ENCODE data around the gene PCAT7.
"Not testable (repeated sequence)": the region's sequence is repeated elsewhere in the genome, so short reads cannot be mapped to it uniquely, and the experiment has no call there.

The PCAT7 gene

GRCh38 chr9:94592683-94593082 is 37.8 kb downstream of the PCAT7 start:
- H2AK5ac ChIP-seq (ENCODE audit: low read length); H4K91ac ChIP-seq (ENCODE audit: low read depth, low read length); H3K79me1 ChIP-seq (ENCODE audit: low read length); H2BK12ac ChIP-seq (ENCODE audit: low read length); H3K79me2 ChIP-seq (ENCODE audit: control insufficient read depth, insufficient read depth, low read length, poor library complexity); H3K27me3 ChIP-seq (ENCODE audit: insufficient read depth, low read length); H2AFZ ChIP-seq (ENCODE audit: insufficient read depth, low read length, poor library complexity); H4K12ac ChIP-seq (ENCODE audit: low read depth, low read length); H3K4me2 ChIP-seq (ENCODE audit: low read length); H3K36me3 ChIP-seq (ENCODE audit: control insufficient read depth in 1 of 2, insufficient read depth in 2 of 2, low read length in 2 of 2); H3K14ac ChIP-seq (ENCODE audit: low read length); H4K8ac ChIP-seq (ENCODE audit: low read depth, low read length); H3K18ac ChIP-seq (ENCODE audit: low read length); H3K9ac ChIP-seq (ENCODE audit: low read length); H3K27ac ChIP-seq (ENCODE audit: low read depth, low read length); H2BK120ac ChIP-seq (ENCODE audit: insufficient read depth, low read length, poor library complexity); H3K23ac ChIP-seq (ENCODE audit: low read length); H2BK5ac ChIP-seq (ENCODE audit: low read depth, low read length, poor library complexity); DNase-seq; H3K4ac ChIP-seq (ENCODE audit: low read depth, low read length); H3K4me3 ChIP-seq (ENCODE audit: low read depth, low read length); H3K4me1 ChIP-seq (ENCODE audit: control insufficient read depth in 1 of 2, insufficient read depth in 2 of 2, low read length in 2 of 2); H3K9me3 ChIP-seq (ENCODE audit: insufficient read depth, low read depth, low read length): not testable (repeated sequence)
- no CpG with 5 or more reads among the region's 7 CpGs for WGBS (ENCODE audit: extremely low coverage, insufficient coverage, insufficient read length)

- H4K91ac ChIP-seq (ENCODE audit: low read depth, low read length): no peak within 1 kb of the TSS
- no peak within 1 kb of the TSS for H2BK120ac ChIP-seq (ENCODE audit: insufficient read depth, low read length, poor library complexity)
- H3K27me3 ChIP-seq (ENCODE audit: insufficient read depth, low read length): no peaks in the 10 kb centered on the region
- H4K12ac ChIP-seq (ENCODE audit: low read depth, low read length): no peak within 1 kb of the TSS
- H3K36me3 ChIP-seq (ENCODE audit: control insufficient read depth in 1 of 2, insufficient read depth in 2 of 2, low read length in 2 of 2): no peaks in the 10 kb centered on the region
- no peak within 1 kb of the TSS for H2BK12ac ChIP-seq (ENCODE audit: low read length)
- H3K27ac ChIP-seq (ENCODE audit: low read depth, low read length): no peak within 1 kb of the TSS
- no peaks in the 10 kb centered on the region for H3K79me2 ChIP-seq (ENCODE audit: control insufficient read depth, insufficient read depth, low read length, poor library complexity)
- no peaks in the 10 kb centered on the region for H3K9me3 ChIP-seq (ENCODE audit: insufficient read depth, low read depth, low read length)
- no peak within 1 kb of the TSS for H3K9ac ChIP-seq (ENCODE audit: low read length)
- no peak within 1 kb of the TSS for H3K23ac ChIP-seq (ENCODE audit: low read length)
- no peaks in the 10 kb centered on the region for H3K79me1 ChIP-seq (ENCODE audit: low read length)
- H2AK5ac ChIP-seq (ENCODE audit: low read length): no peak within 1 kb of the TSS
- no peak within 1 kb of the TSS for H3K4ac ChIP-seq (ENCODE audit: low read depth, low read length)
- no CpG with 5 or more reads among the region's 21 CpGs for WGBS (ENCODE audit: extremely low coverage, insufficient coverage, insufficient read length)
- H3K4me3 ChIP-seq (ENCODE audit: low read depth, low read length): peak within 1 kb of the TSS; percentile 13
- H3K14ac ChIP-seq (ENCODE audit: low read length): no peak within 1 kb of the TSS
- H2BK5ac ChIP-seq (ENCODE audit: low read depth, low read length, poor library complexity): no peak within 1 kb of the TSS
- DNase-seq: no peak
- no peak within 1 kb of the TSS for H2AFZ ChIP-seq (ENCODE audit: insufficient read depth, low read length, poor library complexity)
- H3K4me1 ChIP-seq (ENCODE audit: control insufficient read depth in 1 of 2, insufficient read depth in 2 of 2, low read length in 2 of 2): no peaks in the 10 kb centered on the region
- H4K8ac ChIP-seq (ENCODE audit: low read depth, low read length): no peak within 1 kb of the TSS
- H3K4me2 ChIP-seq (ENCODE audit: low read length): no peak within 1 kb of the TSS
- no peak within 1 kb of the TSS for H3K18ac ChIP-seq (ENCODE audit: low read length)
These were observed 38.8 kb downstream of the PCAT7 start, which contains the start of gene FBP2 for GRCh38 chr9:94593459-94594345. Gene FBP2, minus strand, starts transcription at chr9:94593824. Its CDS starts 98 bp downstream, at chr9:94593726.

- H3K4ac ChIP-seq (ENCODE audit: low read depth, low read length): no peak overlapping the region
These were observed 44.2 kb downstream of the PCAT7 start for GRCh38 chr9:94599102-94599501.

GRCh38 chr9:94600258-94600657 is 45.4 kb downstream of the PCAT7 start:
- Histone ChIP-seq H2BK5ac (ENCODE audit: low read depth, low read length, poor library complexity) (no peak overlapping the region), H3K36me3 (ENCODE audit: control insufficient read depth in 1 of 2, insufficient read depth in 2 of 2, low read length in 2 of 2) (no peaks in the 10 kb centered on the region), H3K9ac (ENCODE audit: low read length) (no peak overlapping the region), H2BK120ac (ENCODE audit: insufficient read depth, low read length, poor library complexity) (no peak overlapping the region), H3K4me3 (ENCODE audit: low read depth, low read length) (no peak overlapping the region), H3K4me2 (ENCODE audit: low read length) (no peak overlapping the region), H3K23ac (ENCODE audit: low read length) (no peak overlapping the region), H3K27ac (ENCODE audit: low read depth, low read length) (no peak overlapping the region), H3K9me3 (ENCODE audit: insufficient read depth, low read depth, low read length) (no peaks in the 10 kb centered on the region), H2AFZ (ENCODE audit: insufficient read depth, low read length, poor library complexity) (no peak overlapping the region), H2AK5ac (ENCODE audit: low read length) (no peak overlapping the region), H4K91ac (ENCODE audit: low read depth, low read length) (no peak overlapping the region), H2BK12ac (ENCODE audit: low read length) (no peak overlapping the region), H3K18ac (ENCODE audit: low read length) (no peak overlapping the region), H3K79me1 (ENCODE audit: low read length) (no peaks in the 10 kb centered on the region), H3K14ac (ENCODE audit: low read length) (no peak overlapping the region), H3K4me1 (ENCODE audit: control insufficient read depth in 1 of 2, insufficient read depth in 2 of 2, low read length in 2 of 2) (no peaks in the 10 kb centered on the region), H3K27me3 (ENCODE audit: insufficient read depth, low read length) (no peaks in the 10 kb centered on the region), H3K4ac (ENCODE audit: low read depth, low read length) (no peak overlapping the region), H3K79me2 (ENCODE audit: control insufficient read depth, insufficient read depth, low read length, poor library complexity) (no peaks in the 10 kb centered on the region), H4K12ac (ENCODE audit: low read depth, low read length) (no peak overlapping the region), H4K8ac (ENCODE audit: low read depth, low read length) (no peak overlapping the region)
- no peak for DNase-seq
- no CpG with 5 or more reads among the region's 8 CpGs for WGBS (ENCODE audit: extremely low coverage, insufficient coverage, insufficient read length)

More at GRCh38 chr9:94599102-94599501, 44.2 kb downstream of the PCAT7 start:
- no peak overlapping the region for H2BK120ac ChIP-seq (ENCODE audit: insufficient read depth, low read length, poor library complexity)
- no peak for DNase-seq
- no peak overlapping the region for H4K12ac ChIP-seq (ENCODE audit: low read depth, low read length)
- H3K23ac ChIP-seq (ENCODE audit: low read length): no peak overlapping the region
- no peak overlapping the region for H2AFZ ChIP-seq (ENCODE audit: insufficient read depth, low read length, poor library complexity)
- no peak overlapping the region for H3K4me2 ChIP-seq (ENCODE audit: low read length)
- H2BK5ac ChIP-seq (ENCODE audit: low read depth, low read length, poor library complexity): no peak overlapping the region
- no peaks in the 10 kb centered on the region for H3K4me1 ChIP-seq (ENCODE audit: control insufficient read depth in 1 of 2, insufficient read depth in 2 of 2, low read length in 2 of 2)
- H3K9me3 ChIP-seq (ENCODE audit: insufficient read depth, low read depth, low read length): no peaks in the 10 kb centered on the region
- H3K36me3 ChIP-seq (ENCODE audit: control insufficient read depth in 1 of 2, insufficient read depth in 2 of 2, low read length in 2 of 2): no peaks in the 10 kb centered on the region
- no peak overlapping the region for H4K8ac ChIP-seq (ENCODE audit: low read depth, low read length)
- no peaks in the 10 kb centered on the region for H3K79me2 ChIP-seq (ENCODE audit: control insufficient read depth, insufficient read depth, low read length, poor library complexity)
- no peak overlapping the region for H2BK12ac ChIP-seq (ENCODE audit: low read length)
- no peak overlapping the region for H4K91ac ChIP-seq (ENCODE audit: low read depth, low read length)
- H3K79me1 ChIP-seq (ENCODE audit: low read length): no peaks in the 10 kb centered on the region
- H2AK5ac ChIP-seq (ENCODE audit: low read length): no peak overlapping the region
- no peak overlapping the region for H3K27ac ChIP-seq (ENCODE audit: low read depth, low read length)
- no peaks in the 10 kb centered on the region for H3K27me3 ChIP-seq (ENCODE audit: insufficient read depth, low read length)
- H3K4me3 ChIP-seq (ENCODE audit: low read depth, low read length): no peak overlapping the region
- no peak overlapping the region for H3K9ac ChIP-seq (ENCODE audit: low read length)
- WGBS (ENCODE audit: extremely low coverage, insufficient coverage, insufficient read length): no CpG with 5 or more reads among the region's 7 CpGs
- no peak overlapping the region for H3K14ac ChIP-seq (ENCODE audit: low read length)
- H3K18ac ChIP-seq (ENCODE audit: low read length): no peak overlapping the region
